Neuronal stem cell (in vitro differentiated cells): ENCODE data around the gene PAK4.
A peak's percentile ranks its signal among the peaks of the same experiment; 100 is the strongest.

ENCODE experiments used
- DNase-seq: peaks from one replicate; pipeline ENCODE4 v3.0.0-alpha.2; 2013; ENCODE audit warnings: low spot score
- H2AFZ ChIP-seq: one replicate; pipeline ENCODE4 v1.6.1; 2013; ENCODE audit warnings: mild to moderate bottlenecking, low read length, inconsistent platforms
- H2AK5ac ChIP-seq: 2 replicates; pipeline ENCODE4 v1.6.1; 2013; ENCODE audit warnings: low read depth, mild to moderate bottlenecking, inconsistent platforms, low read length, moderate library complexity, mixed read lengths
- H2BK120ac ChIP-seq: 2 replicates; pipeline ENCODE4 v1.6.1; 2013; ENCODE audit warnings: low read depth, mild to moderate bottlenecking, inconsistent platforms, low read length, moderate library complexity, mixed read lengths
- H2BK12ac ChIP-seq: one replicate; pipeline ENCODE4 v1.6.1; 2013; ENCODE audit warnings: low read length, inconsistent platforms
- H2BK15ac ChIP-seq: 2 replicates; pipeline ENCODE4 v1.6.1; 2013; ENCODE audit warnings: mild to moderate bottlenecking, low read length, inconsistent platforms, mixed read lengths
- H2BK5ac ChIP-seq: one replicate; pipeline ENCODE4 v1.6.1; 2013; ENCODE audit warnings: inconsistent platforms, mild to moderate bottlenecking, low read length, moderate library complexity
- H3K14ac ChIP-seq: one replicate; pipeline ENCODE4 v1.6.1; 2013; ENCODE audit warnings: low read length, inconsistent platforms
- H3K18ac ChIP-seq: 2 replicates; pipeline ENCODE4 v1.6.1; 2013; ENCODE audit warnings: low read length, inconsistent platforms
- H3K23ac ChIP-seq: 2 replicates; pipeline ENCODE4 v1.6.1; 2013; ENCODE audit warnings: low read depth, mild to moderate bottlenecking, mixed read lengths, low read length, inconsistent platforms; ENCODE audit not compliant: poor library complexity
- H3K27ac ChIP-seq: replicated peaks from 3 replicates; pipeline ENCODE4 v1.5.1; 2013; ENCODE audit warnings: low read length, inconsistent platforms
- H3K27me3 ChIP-seq, 3 experiments: 2 replicates each; pipeline ENCODE4 v1.6.1; 2013; ENCODE audit warnings: low read length in 3 of 3, mild to moderate bottlenecking in 2 of 3, inconsistent platforms in 1 of 3, low read depth in 1 of 3, mixed read lengths in 1 of 3, moderate library complexity in 1 of 3; ENCODE audit not compliant: control insufficient read depth in 3 of 3, insufficient read depth in 3 of 3
- H3K36me3 ChIP-seq, 2 donors: replicated peaks in 1 of 2; 2 replicates each; pipeline ENCODE4 v1.6.1; 2013; ENCODE audit warnings: low read length in 2 of 2; ENCODE audit not compliant: control insufficient read depth in 2 of 2, insufficient read depth in 2 of 2
- H3K4ac ChIP-seq: 2 replicates; pipeline ENCODE4 v1.6.1; 2013; ENCODE audit warnings: inconsistent platforms, mild to moderate bottlenecking, low read length, moderate library complexity
- H3K4me1 ChIP-seq, 2 donors: 1 replicate in 1 of 2; 2 replicates in 1 of 2; pipeline ENCODE4 v1.6.1; 2013; ENCODE audit warnings: low read length in 2 of 2, low read depth in 1 of 2; ENCODE audit not compliant: control insufficient read depth in 2 of 2, insufficient read depth in 1 of 2
- H3K4me2 ChIP-seq: one replicate; pipeline ENCODE4 v1.6.1; 2013; ENCODE audit warnings: mild to moderate bottlenecking, low read length, inconsistent platforms; ENCODE audit not compliant: insufficient read depth, poor library complexity, severe bottlenecking
- H3K4me3 ChIP-seq, 2 donors: 2 replicates each; pipeline ENCODE4 v1.5.1; 2013; ENCODE audit warnings: low read length in 2 of 2, mild to moderate bottlenecking in 2 of 2, inconsistent platforms in 1 of 2, moderate library complexity in 1 of 2
- H3K79me1 ChIP-seq: one replicate; pipeline ENCODE4 v1.6.1; 2013; ENCODE audit warnings: low read depth, mild to moderate bottlenecking, inconsistent platforms, low read length, moderate library complexity
- H3K9ac ChIP-seq: one replicate; pipeline ENCODE4 v1.6.1; 2013; ENCODE audit warnings: mild to moderate bottlenecking, low read depth, low read length, inconsistent platforms; ENCODE audit not compliant: poor library complexity
- H3K9me3 ChIP-seq, 2 donors: replicated peaks in 1 of 2; 2 replicates each; pipeline versions ENCODE3 to v1.6.1; 2013; ENCODE audit warnings: low read length in 2 of 2, mild to moderate bottlenecking in 2 of 2, inconsistent platforms in 1 of 2, low read depth in 1 of 2, mixed read lengths in 1 of 2, moderate library complexity in 1 of 2; ENCODE audit not compliant: control insufficient read depth in 2 of 2, insufficient read depth in 1 of 2
- H4K8ac ChIP-seq: one replicate; pipeline ENCODE4 v1.6.1; 2013; ENCODE audit warnings: low read depth, mild to moderate bottlenecking, inconsistent platforms, low read length, moderate library complexity
- H4K91ac ChIP-seq: one replicate; pipeline ENCODE4 v1.6.1; 2013; ENCODE audit warnings: low read length, low read depth, mild to moderate bottlenecking, inconsistent platforms; ENCODE audit not compliant: poor library complexity
- WGBS, 2 donors: extraction: QIAGEN DNeasy Blood & Tissue Kit; methylation state at CpG; one replicate each; pipeline ENCODE4 v1.1.7; 2013; ENCODE audit warnings: missing lambda C conversion rate in 2 of 2, mixed read lengths in 1 of 2; ENCODE audit not compliant: insufficient read length in 2 of 2, insufficient replicate concordance in 1 of 2; ENCODE audit errors: extremely low coverage in 2 of 2; 5-methylcytosine and 5-hydroxymethylcytosine counted together

PAK4 gene

GRCh38 chr19:39132344-39132969, 6.9 kb downstream of the PAK4 start:
- H4K91ac ChIP-seq: no peak overlapping the region
- no peak overlapping the region for H3K14ac ChIP-seq
- H3K4me2 ChIP-seq: no peak overlapping the region
- H3K4ac ChIP-seq: no peak overlapping the region
- H3K27me3 ChIP-seq: no peaks in the 10 kb centered on the region
- H2AK5ac ChIP-seq: no peak overlapping the region
- H2AFZ ChIP-seq: no peak overlapping the region
- H2BK5ac ChIP-seq: no peak overlapping the region
- no peaks in the 10 kb centered on the region for H3K36me3 ChIP-seq
- no peak for DNase-seq
- H3K9ac ChIP-seq: no peak overlapping the region
- H2BK15ac ChIP-seq: no peak overlapping the region
- WGBS, 2 donors: no CpG with 5 or more reads among the region's 20 CpGs
- H3K23ac ChIP-seq: no peak overlapping the region
- no peak overlapping the region for H3K4me3 ChIP-seq
- H4K8ac ChIP-seq: no peak overlapping the region
- H3K9me3 ChIP-seq: no peaks in the 10 kb centered on the region
- no peak overlapping the region for H2BK12ac ChIP-seq
- no peak overlapping the region for H2BK120ac ChIP-seq
- H3K79me1 ChIP-seq: peaks cover 17% of the 10 kb centered on the region
- H3K27ac ChIP-seq: no peak overlapping the region
- no peak overlapping the region for H3K18ac ChIP-seq
- peaks cover 20 to 37% of the 10 kb centered on the region in 2 donors for H3K4me1 ChIP-seq

GRCh38 chr19:39133431-39134270, 8.1 kb downstream of the PAK4 start:
- no peak overlapping the region for H4K91ac ChIP-seq
- no peak overlapping the region for H2BK120ac ChIP-seq
- no peak overlapping the region for H3K14ac ChIP-seq
- H2BK5ac ChIP-seq: no peak overlapping the region
- peaks cover 22 to 31% of the 10 kb centered on the region in 2 donors for H3K4me1 ChIP-seq
- peak overlapping the region; percentile 81 for H3K9ac ChIP-seq
- no peak overlapping the region for H2AK5ac ChIP-seq
- peak overlapping the region; percentile 63 for H3K18ac ChIP-seq
- no peak overlapping the region for H3K4me2 ChIP-seq
- no peaks in the 10 kb centered on the region for H3K27me3 ChIP-seq
- no peak overlapping the region for H3K4me3 ChIP-seq
- H2AFZ ChIP-seq: no peak overlapping the region
- no peak overlapping the region for H4K8ac ChIP-seq
- no peaks in the 10 kb centered on the region for H3K36me3 ChIP-seq
- no peaks in the 10 kb centered on the region for H3K9me3 ChIP-seq
- no CpG with 5 or more reads among the region's 23 CpGs for WGBS, 2 donors
- no peak for DNase-seq
- H3K23ac ChIP-seq: no peak overlapping the region
- no peak overlapping the region for H3K4ac ChIP-seq
- no peak overlapping the region for H2BK15ac ChIP-seq
- no peak overlapping the region for H3K27ac ChIP-seq
- H2BK12ac ChIP-seq: no peak overlapping the region
- H3K79me1 ChIP-seq: peaks cover 18% of the 10 kb centered on the region

DNA sequence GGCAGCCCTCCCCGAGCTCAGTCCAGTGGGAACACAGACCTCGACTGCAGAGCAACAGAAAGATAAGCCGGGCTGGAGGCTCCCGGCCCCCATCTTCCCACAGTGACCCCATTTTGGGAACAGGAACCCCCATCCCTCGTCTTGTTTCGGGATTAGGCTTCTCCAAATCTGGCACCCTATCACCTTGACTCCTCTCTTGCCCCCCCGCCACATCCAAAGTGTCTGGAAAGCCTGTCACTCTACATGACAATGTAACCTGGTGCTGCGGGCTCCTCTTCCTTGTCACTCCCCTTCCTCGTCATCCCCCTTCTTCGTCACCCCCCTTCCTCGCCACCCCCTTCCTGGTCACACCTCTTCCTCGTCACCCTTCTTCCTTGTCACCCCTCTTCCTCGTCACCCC, 10.1 kb downstream of the PAK4 start:
- H3K79me1 ChIP-seq: peaks cover 22% of the 10 kb centered on the region
- no peak overlapping the region for H3K4me2 ChIP-seq
- H2BK15ac ChIP-seq: no peak overlapping the region
- H2AK5ac ChIP-seq: no peak overlapping the region
- no peak overlapping the region for H3K27ac ChIP-seq
- peaks cover 38 to 40% of the 10 kb centered on the region in 2 donors for H3K4me1 ChIP-seq
- H4K91ac ChIP-seq: no peak overlapping the region
- no peak overlapping the region for H2BK120ac ChIP-seq
- H4K8ac ChIP-seq: no peak overlapping the region
- H3K9ac ChIP-seq: no peak overlapping the region
- no peak overlapping the region for H3K4me3 ChIP-seq
- no peaks in the 10 kb centered on the region for H3K36me3 ChIP-seq
- no peak for DNase-seq
- H2BK5ac ChIP-seq: no peak overlapping the region
- no peak overlapping the region for H2BK12ac ChIP-seq
- no peaks in the 10 kb centered on the region for H3K27me3 ChIP-seq
- H3K4ac ChIP-seq: no peak overlapping the region
- H3K14ac ChIP-seq: no peak overlapping the region
- H3K9me3 ChIP-seq: no peaks in the 10 kb centered on the region
- H2AFZ ChIP-seq: no peak overlapping the region
- H3K18ac ChIP-seq: no peak overlapping the region
- no peak overlapping the region for H3K23ac ChIP-seq
- WGBS, 2 donors: no CpG with 5 or more reads among the region's 13 CpGs

DNA sequence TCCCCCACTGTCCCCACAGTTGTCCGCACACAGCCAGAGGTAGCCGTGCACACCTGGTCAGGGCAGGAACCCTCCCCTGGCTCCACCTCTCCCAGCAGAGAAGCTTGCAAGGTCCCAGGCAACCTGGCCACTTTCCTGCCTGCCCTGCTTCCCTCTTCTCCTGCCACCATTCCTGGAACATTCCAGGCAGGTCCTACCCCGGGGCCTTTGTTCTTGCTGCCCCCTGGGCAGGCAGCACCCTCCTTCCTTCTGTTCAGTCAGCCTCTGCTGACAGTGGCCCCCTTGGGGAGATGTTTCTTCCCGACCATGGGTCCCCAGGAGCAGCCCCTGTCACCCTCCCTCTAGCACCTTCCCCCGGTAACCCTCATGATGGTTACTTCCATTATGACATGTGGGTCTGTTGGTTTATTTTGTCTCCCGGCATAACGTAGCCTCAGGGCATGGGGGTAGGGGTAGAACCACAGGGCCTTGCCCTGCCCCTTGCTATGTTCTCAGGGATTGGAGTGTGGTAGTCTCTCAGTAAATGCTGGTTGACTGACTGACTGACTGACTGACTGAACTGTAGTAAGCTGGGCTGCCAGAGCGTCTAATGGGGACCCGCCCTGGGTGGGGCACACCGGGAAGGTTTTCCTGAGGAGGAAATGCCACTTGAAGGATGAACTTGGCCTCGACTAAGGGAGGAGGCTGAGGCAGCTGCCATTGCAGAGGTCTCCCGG, 10.8 kb downstream of the PAK4 start:
- Histone ChIP-seq H3K36me3 (no peaks in the 10 kb centered on the region), H2BK5ac (no peak overlapping the region), H3K79me1 (peaks cover 16% of the 10 kb centered on the region), H2BK15ac (no peak overlapping the region), H2BK120ac (no peak overlapping the region), H2BK12ac (no peak overlapping the region), H3K9me3 (no peaks in the 10 kb centered on the region), H2AFZ (no peak overlapping the region), H3K4me3 (no peak overlapping the region), H3K27ac (no peak overlapping the region), H3K4ac (no peak overlapping the region), H2AK5ac (no peak overlapping the region), H4K8ac (no peak overlapping the region), H3K4me2 (no peak overlapping the region), H3K27me3 (no peaks in the 10 kb centered on the region), H4K91ac (no peak overlapping the region), H3K23ac (no peak overlapping the region), H3K4me1 (peaks cover 33 to 40% of the 10 kb centered on the region in 2 donors), H3K14ac (no peak overlapping the region), H3K9ac (peak overlapping the region; percentile 74), H3K18ac (no peak overlapping the region)
- no CpG with 5 or more reads among the region's 12 CpGs for WGBS, 2 donors
- DNase-seq: no peak
